ENCODE data around the gene MSH4.

Gene MSH4

GRCh38 chr1:75787524-75787923 lies 9.2 kb upstream of the MSH4 start:
- TF ChIP-seq CTCF (IDR thresholded peaks at IDR 0.05; ENCODE audit: low read depth, low read length, poor library complexity, severe bottlenecking) (no peak), EZH2phosphoT487 (IDR thresholded peaks at IDR 0.05; ENCODE audit: borderline replicate concordance, low read length) (no peak)
- peak overlapping the region; percentile 70 for H3K4me2 ChIP-seq (ENCODE audit: low read length)
- H3K9me3 ChIP-seq (ENCODE audit: control insufficient read depth, insufficient read depth, low read length): 0 out of 2 replicates have a peak, but pooled peaks cover 2% of the 10 kb centered on the region
- peak overlapping the region; percentile 88 for H3K4me3 ChIP-seq (ENCODE audit: low read length)
- H3K4me1 ChIP-seq (ENCODE audit: control insufficient read depth, low read length): peaks cover 50% of the 10 kb centered on the region
- peaks cover 73% of the 10 kb centered on the region for H3F3A ChIP-seq (ENCODE audit: control insufficient read depth, insufficient read depth)
- peaks cover 65% of the 10 kb centered on the region for H3K36me3 ChIP-seq (ENCODE audit: control insufficient read depth, low read length)
- H3K27me3 ChIP-seq (ENCODE audit: control insufficient read depth, low read length): no peaks in the 10 kb centered on the region
- H3K27ac ChIP-seq (ENCODE audit: low read depth, low read length): peak overlapping the region; percentile 92
- H4K20me1 ChIP-seq (ENCODE audit: control insufficient read depth, insufficient read depth, low read depth, low read length): peaks cover 46% of the 10 kb centered on the region
- no peaks in the 10 kb centered on the region for H3K9me2 ChIP-seq (replicated peaks; ENCODE audit: control insufficient read depth, low read length)
- H3K79me2 ChIP-seq (ENCODE audit: control insufficient read depth, low read length): peaks cover 76% of the 10 kb centered on the region

- Histone ChIP-seq H3F3A (ENCODE audit: control insufficient read depth, insufficient read depth) (peaks cover 89% of the 10 kb centered on the region), H3K9me3 (ENCODE audit: control insufficient read depth, insufficient read depth, low read length) (no peaks in the 10 kb centered on the region), H3K79me2 (ENCODE audit: control insufficient read depth, low read length) (peaks cover 72% of the 10 kb centered on the region), H3K9me2 (replicated peaks; ENCODE audit: control insufficient read depth, low read length) (no peaks in the 10 kb centered on the region), H3K27ac (ENCODE audit: low read depth, low read length) (no peak overlapping the region), H3K4me1 (ENCODE audit: control insufficient read depth, low read length) (peaks cover 42% of the 10 kb centered on the region), H3K4me3 (ENCODE audit: low read length) (peak overlapping the region; percentile 88), H4K20me1 (ENCODE audit: control insufficient read depth, insufficient read depth, low read depth, low read length) (peaks cover 58% of the 10 kb centered on the region), H3K4me2 (ENCODE audit: low read length) (peak overlapping the region; percentile 70), H3K27me3 (ENCODE audit: control insufficient read depth, low read length) (no peaks in the 10 kb centered on the region), H3K36me3 (ENCODE audit: control insufficient read depth, low read length) (peaks cover 89% of the 10 kb centered on the region)
- no peak for TF ChIP-seq CTCF (IDR thresholded peaks at IDR 0.05; ENCODE audit: low read depth, low read length, poor library complexity, severe bottlenecking)
- TF ChIP-seq EZH2phosphoT487 (IDR thresholded peaks at IDR 0.05; ENCODE audit: borderline replicate concordance, low read length): no peak
Measured at GRCh38 chr1:75789988-75790387, 6.7 kb upstream of the MSH4 start.

DNA sequence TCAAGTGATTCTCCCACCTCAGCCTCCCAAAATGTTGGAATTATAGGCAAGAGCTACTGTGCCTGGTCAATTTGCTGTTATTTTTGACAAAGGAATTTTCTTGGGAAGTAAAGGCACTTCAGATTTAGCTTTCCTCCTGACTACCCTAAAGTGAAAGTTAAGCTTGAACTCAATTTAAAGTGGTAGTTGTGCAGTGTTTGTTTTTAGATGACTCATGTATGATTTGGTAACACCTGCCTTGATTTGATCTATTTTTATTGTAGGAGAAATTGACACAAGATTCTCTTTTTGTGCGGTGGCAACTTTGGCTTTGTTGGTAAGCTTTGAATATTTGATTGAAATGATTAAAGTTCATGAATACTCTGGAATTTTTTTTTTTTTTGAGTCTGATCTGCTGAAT lies 5.7 kb upstream of the MSH4 start:
- Histone ChIP-seq H3K4me1 (ENCODE audit: control insufficient read depth, low read length) (peaks cover 34% of the 10 kb centered on the region), H3K4me2 (ENCODE audit: low read length) (peak overlapping the region; percentile 70), H3F3A (ENCODE audit: control insufficient read depth, insufficient read depth) (peaks cover 93% of the 10 kb centered on the region), H3K9me2 (replicated peaks; ENCODE audit: control insufficient read depth, low read length) (no peaks in the 10 kb centered on the region), H3K9me3 (ENCODE audit: control insufficient read depth, insufficient read depth, low read length) (no peaks in the 10 kb centered on the region), H3K4me3 (ENCODE audit: low read length) (peak overlapping the region; percentile 88; the same call in 1 of the 2 replicates), H3K27ac (ENCODE audit: low read depth, low read length) (0 out of 2 replicates have a peak overlapping the region, but pooled peaks have one; percentile 2), H3K79me2 (ENCODE audit: control insufficient read depth, low read length) (peaks cover 65% of the 10 kb centered on the region), H3K36me3 (ENCODE audit: control insufficient read depth, low read length) (peaks cover 99% of the 10 kb centered on the region), H4K20me1 (ENCODE audit: control insufficient read depth, insufficient read depth, low read depth, low read length) (peaks cover 58% of the 10 kb centered on the region), H3K27me3 (ENCODE audit: control insufficient read depth, low read length) (no peaks in the 10 kb centered on the region)
- TF ChIP-seq CTCF (IDR thresholded peaks at IDR 0.05; ENCODE audit: low read depth, low read length, poor library complexity, severe bottlenecking): no peak
- TF ChIP-seq EZH2phosphoT487 (IDR thresholded peaks at IDR 0.05; ENCODE audit: borderline replicate concordance, low read length): no peak

Measured in DOHH2 (cell line).